C4-2B (cell line): ENCODE results near the gene LCN9.

Source experiments
- ZFX ChIP-seq: fragments of 450-650 bp; IDR thresholded peaks from 2 replicates; pipeline ENCODE4 v1.6.1; 2017
- TF ChIP-seq, protein P1 (sequence below): fragments of 450-650 bp; conservative IDR thresholded peaks from 2 replicates; pipeline ENCODE4 v1.5.1; 2017; ENCODE audit warnings: mild to moderate bottlenecking

DNA sequence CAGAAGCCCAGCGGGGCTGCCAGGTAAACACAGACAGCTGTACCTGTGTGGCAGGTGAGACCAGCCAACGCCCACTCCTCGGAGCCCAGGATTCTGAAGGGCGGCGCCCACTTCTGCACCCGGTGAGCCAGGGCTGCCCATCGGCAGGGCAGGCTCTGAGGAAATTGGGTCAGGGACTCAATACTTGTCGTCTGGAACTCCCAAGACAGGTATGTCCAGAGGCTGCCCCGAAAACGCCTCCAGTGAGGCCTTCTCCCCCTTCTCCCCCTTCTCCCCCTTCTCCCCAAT lies 43.6 kb upstream of the LCN9 start:
- TF ChIP-seq, protein P1, sequence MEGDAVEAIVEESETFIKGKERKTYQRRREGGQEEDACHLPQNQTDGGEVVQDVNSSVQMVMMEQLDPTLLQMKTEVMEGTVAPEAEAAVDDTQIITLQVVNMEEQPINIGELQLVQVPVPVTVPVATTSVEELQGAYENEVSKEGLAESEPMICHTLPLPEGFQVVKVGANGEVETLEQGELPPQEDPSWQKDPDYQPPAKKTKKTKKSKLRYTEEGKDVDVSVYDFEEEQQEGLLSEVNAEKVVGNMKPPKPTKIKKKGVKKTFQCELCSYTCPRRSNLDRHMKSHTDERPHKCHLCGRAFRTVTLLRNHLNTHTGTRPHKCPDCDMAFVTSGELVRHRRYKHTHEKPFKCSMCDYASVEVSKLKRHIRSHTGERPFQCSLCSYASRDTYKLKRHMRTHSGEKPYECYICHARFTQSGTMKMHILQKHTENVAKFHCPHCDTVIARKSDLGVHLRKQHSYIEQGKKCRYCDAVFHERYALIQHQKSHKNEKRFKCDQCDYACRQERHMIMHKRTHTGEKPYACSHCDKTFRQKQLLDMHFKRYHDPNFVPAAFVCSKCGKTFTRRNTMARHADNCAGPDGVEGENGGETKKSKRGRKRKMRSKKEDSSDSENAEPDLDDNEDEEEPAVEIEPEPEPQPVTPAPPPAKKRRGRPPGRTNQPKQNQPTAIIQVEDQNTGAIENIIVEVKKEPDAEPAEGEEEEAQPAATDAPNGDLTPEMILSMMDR, result no peak
- no peak for TF ChIP-seq ZFX
